Spleen (tissue), 11 donors: Measurements from ENCODE around the gene KDM2A. TPM values are rescaled to one million over a fixed set of nuclear protein-coding genes. Genes with fewer than 3 reads are reported as not detected.

Experiments
- DNase-seq: peaks from one replicate; pipeline ENCODE4 v3.0.0-alpha.2; 2020
- H3K27ac ChIP-seq, 8 donors: fragments of 200-600 bp; sonication (generic) in 7 of 8; 1 replicate in 4 of 8; 2 replicates in 4 of 8; pipeline versions ENCODE4 v1.5.0 to v1.8.0; 2016 to 2021; ENCODE audit warnings: inconsistent platforms in 4 of 8, mild to moderate bottlenecking in 4 of 8, moderate library complexity in 1 of 8
- H3K27me3 ChIP-seq, 7 donors: fragments of 200-600 bp; sonication (generic) in 6 of 7; replicated peaks in 1 of 7; 1 replicate in 4 of 7; 2 replicates in 3 of 7; pipeline versions ENCODE4 v1.5.0 to v1.8.0; 2016 to 2021; ENCODE audit warnings: inconsistent platforms in 3 of 7, mild to moderate bottlenecking in 1 of 7
- H3K36me3 ChIP-seq, 6 donors: fragments of 200-600 bp; sonication (generic) in 5 of 6; 1 replicate in 4 of 6; 2 replicates in 2 of 6; pipeline versions ENCODE4 v1.5.0 to v1.8.0; 2016 to 2021; ENCODE audit warnings: inconsistent platforms in 2 of 6
- H3K4me1 ChIP-seq, 6 donors: fragments of 200-600 bp; sonication (generic) in 5 of 6; 1 replicate in 3 of 6; 2 replicates in 3 of 6; pipeline versions ENCODE4 v1.5.0 to v1.8.0; 2016 to 2021; ENCODE audit warnings: inconsistent platforms in 3 of 6
- H3K4me3 ChIP-seq, 8 donors: fragments of 200-600 bp; sonication (generic) in 7 of 8; 1 replicate in 4 of 8; 2 replicates in 4 of 8; pipeline versions ENCODE4 v1.5.0 to v1.8.0; 2016 to 2021; ENCODE audit warnings: inconsistent platforms in 4 of 8, mild to moderate bottlenecking in 4 of 8, moderate library complexity in 2 of 8
- H3K9me3 ChIP-seq, 8 donors: fragments of 200-600 bp; sonication (generic) in 7 of 8; 1 replicate in 4 of 8; 2 replicates in 4 of 8; pipeline versions ENCODE4 v1.5.0 to v1.8.0; 2016 to 2021; ENCODE audit warnings: inconsistent platforms in 4 of 8
- CTCF ChIP-seq, 11 experiments: fragments of 200-600 bp in 7 of 11; fragments of 450-650 bp in 4 of 11; sonication (generic) in 4 of 11; IDR thresholded peaks in 8 of 11; conservative IDR thresholded peaks in 3 of 11; 1 replicate in 7 of 11; 2 replicates in 4 of 11; pipeline versions ENCODE4 v1.4.0 to v1.8.0; 2016 to 2021; ENCODE audit warnings: antibody characterized with exemption in 11 of 11, inconsistent platforms in 4 of 11, mild to moderate bottlenecking in 1 of 11
- POLR2A ChIP-seq, 3 donors: fragments of 450-650 bp; IDR thresholded peaks; one replicate each; pipeline ENCODE4 v1.5.1; 2017; ENCODE audit warnings: antibody characterized with exemption in 3 of 3, mild to moderate bottlenecking in 1 of 3
- POLR2AphosphoS5 ChIP-seq, 3 donors: sonication (generic); formaldehyde crosslinking; IDR thresholded peaks; one replicate each; pipeline ENCODE4 v1.5.1; 2017; ENCODE audit warnings: antibody characterized with exemption in 3 of 3
- WGBS, 5 donors: extraction: QIAGEN DNeasy Blood & Tissue Kit in 3 of 5; methylation state at CpG; one replicate each; pipeline versions ENCODE4 v1.1.5 to v1.1.7; 2013 to 2018; 5-methylcytosine and 5-hydroxymethylcytosine counted together
- intact Hi-C: fragments of 100-400 bp; cut with DNase I; formaldehyde crosslinking; loops from one replicate; pipeline ENCODE4 v1.15.0; 2023; ENCODE audit warnings: low total_unique reads
- polyA plus RNA-seq, 3 donors: library from polyadenylated mRNA; stranded (reverse); fragments of 200-250 nt; gene quantifications; one replicate each; pipeline ENCODE4 v1.2.1, GENCODE V29; 2013
- total RNA-seq, 7 donors: library from RNA; depleted of rRNA in 3 of 7; stranded (reverse); fragments of >200 nt in 3 of 7; fragmentation: NEBNext Ultra II Directional in 4 of 7; extraction: Animal tissue kit (Norgen Biotek cat#: 25700) in 4 of 7; gene quantifications; one replicate each; pipeline versions ENCODE4 v1.1.0 to v1.2.1, GENCODE V29; 2016 to 2021
- donor health status: healthy with polysubstance abuse.
- donor health status: DM: no; HTN: no; CAD: no; lungs with moderate emphysema.
- donor health status: DM: no; HTN: no; CAD: no.
- donor health status: Bipolar disorder and iron deficiency.
- donor health status: healthy.
- donor health status: DM: no; HTN: no; CAD: no.
- donor health status: DM: yes; HTN: yes; CAD: no.

Gene KDM2A
- total and polyA plus RNA-seq, 10 donors: 18.5 to 149 (median 125) TPM

- Histone ChIP-seq H3K4me1 (peaks cover 47 to 81% (median 65%) of the 10 kb centered on the region in 6 donors), H3K27me3 (peaks cover 0 to 13% (median 0%) of the 10 kb centered on the region in 7 donors), H3K36me3 (peaks cover 0 to 26% (median 8%) of the 10 kb centered on the region in 6 donors), H3K27ac (peak overlapping the region in 4 of 8 donors; percentile 68 to 97 (median 76)), H3K9me3 (no peaks in the 10 kb centered on the region), H3K4me3 (no peak overlapping the region)
- TF ChIP-seq POLR2AphosphoS5 (IDR thresholded peaks at IDR 0.05): no peak
- no peak for TF ChIP-seq POLR2A (IDR thresholded peaks at IDR 0.05)
- TF ChIP-seq CTCF (IDR thresholded peaks at IDR 0.05 in 8 of 11, conservative IDR thresholded peaks at IDR 0.05 in 3 of 11): no peak
- intact Hi-C loops: no loop called here
- no peak for DNase-seq
- WGBS, 5 donors: 84 to 97% (median 96%) methylated on average over 7 of the region's 7 CpGs
These were observed 146.0 kb downstream of the KDM2A start for GRCh38 chr11:67264877-67265632.

GRCh38 chr11:67265633-67266448 lies 146.8 kb downstream of the KDM2A start:
- no peaks in the 10 kb centered on the region for H3K9me3 ChIP-seq
- H3K36me3 ChIP-seq: peaks cover 0 to 30% (median 8%) of the 10 kb centered on the region in 6 donors
- H3K4me1 ChIP-seq: peaks cover 55 to 88% (median 73%) of the 10 kb centered on the region in 6 donors
- peak; percentile 97 for DNase-seq
- WGBS, 5 donors: 12 to 38% (median 14%) methylated on average over 16 to 54 of the region's 54 CpGs
- H3K27me3 ChIP-seq: peaks cover 0 to 12% (median 0%) of the 10 kb centered on the region in 7 donors
- intact Hi-C loops: no loop called here
- H3K27ac ChIP-seq: peak overlapping the region in 7 of 8 donors; percentile 67 to 97 (median 71)
- peak overlapping the region in 1 of 8 donors; percentile 81 for H3K4me3 ChIP-seq
- peak; percentile 46 to 78 (median 69) for TF ChIP-seq POLR2AphosphoS5 (IDR thresholded peaks at IDR 0.05)
- peak; percentile 77 to 88 (median 81) for TF ChIP-seq CTCF (IDR thresholded peaks at IDR 0.05 in 8 of 11, conservative IDR thresholded peaks at IDR 0.05 in 3 of 11)
- no peak for TF ChIP-seq POLR2A (IDR thresholded peaks at IDR 0.05)

- Histone ChIP-seq H3K4me3 (peak within 1 kb of the TSS; percentile 81 to 100 (median 94)), H3K36me3 (peaks cover 0 to 38% (median 8%) of the 10 kb centered on the region in 6 donors), H3K9me3 (no peaks in the 10 kb centered on the region), H3K27me3 (peaks cover 0 to 4% (median 0%) of the 10 kb centered on the region in 7 donors), H3K27ac (peak within 1 kb of the TSS; percentile 89 to 100 (median 97)), H3K4me1 (peaks cover 63 to 88% (median 74%) of the 10 kb centered on the region in 6 donors)
- intact Hi-C loops: no loop called here
- DNase-seq: peak; percentile 93
- peak in 1 of 11 experiments; percentile 13 for TF ChIP-seq CTCF (IDR thresholded peaks at IDR 0.05 in 8 of 11, conservative IDR thresholded peaks at IDR 0.05 in 3 of 11)
- no peak for TF ChIP-seq POLR2A (IDR thresholded peaks at IDR 0.05)
- WGBS, 5 donors: 0 to 3% (median 1%) methylated on average over 24 to 103 of the region's 103 CpGs
These were observed 147.6 kb downstream of the KDM2A start, which contains the start of gene GRK2 for GRCh38 chr11:67266449-67267187. TSS of gene GRK2 (plus strand) at chr11:67266473. CDS start at chr11:67266700, 227 bp downstream.
